Sigmoid colon (tissue), 4 donors: ENCODE results near the gene CRTC3.

Experiments used
- EP300 ChIP-seq, 4 donors: sonication (generic); formaldehyde crosslinking; IDR thresholded peaks; one replicate each; pipeline ENCODE4 v1.6.1; 2017; ENCODE audit warnings: antibody characterized with exemption in 4 of 4
- POLR2A ChIP-seq, 2 donors: fragments of 450-650 bp; IDR thresholded peaks; one replicate each; pipeline ENCODE4 v1.6.1; 2016; ENCODE audit warnings: antibody characterized with exemption in 2 of 2, mild to moderate bottlenecking in 2 of 2, moderate library complexity in 2 of 2
- POLR2AphosphoS5 ChIP-seq, 4 donors: sonication (generic); formaldehyde crosslinking; IDR thresholded peaks; one replicate each; pipeline ENCODE4 v1.6.1; 2017; ENCODE audit warnings: antibody characterized with exemption in 4 of 4
- TF ChIP-seq, protein P1 (sequence below), 4 experiments: fragments of 450-650 bp in 3 of 4; fragments of 200-600 bp in 1 of 4; IDR thresholded peaks; one replicate each; pipeline ENCODE4 v1.5.1; 2016 to 2019; ENCODE audit warnings: antibody characterized with exemption in 4 of 4, mild to moderate bottlenecking in 3 of 4, moderate library complexity in 2 of 4

DNA sequence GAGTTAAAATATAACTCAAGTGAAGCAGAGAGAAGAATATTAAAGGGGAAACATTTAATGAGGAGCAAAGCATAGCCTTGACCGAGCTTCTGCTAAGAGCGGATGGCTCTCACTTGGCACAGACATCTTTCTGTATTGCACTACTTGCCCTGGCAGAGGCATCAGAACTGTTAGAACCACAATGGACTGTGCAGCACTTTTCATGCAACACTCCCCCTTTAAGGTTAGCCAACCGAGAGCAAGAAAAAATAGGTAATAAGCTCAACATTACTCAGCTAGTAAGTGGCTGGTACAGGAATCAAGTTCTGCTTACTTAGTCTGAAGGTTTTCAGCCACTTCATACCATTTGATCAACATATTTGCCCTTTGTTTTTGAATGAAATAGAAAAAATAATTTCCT lies 33.7 kb downstream of the CRTC3 start:
- TF ChIP-seq POLR2A (IDR thresholded peaks at IDR 0.05) (no peak), POLR2AphosphoS5 (IDR thresholded peaks at IDR 0.05) (no peak), EP300 (IDR thresholded peaks at IDR 0.05) (no peak)
- TF ChIP-seq, protein P1, sequence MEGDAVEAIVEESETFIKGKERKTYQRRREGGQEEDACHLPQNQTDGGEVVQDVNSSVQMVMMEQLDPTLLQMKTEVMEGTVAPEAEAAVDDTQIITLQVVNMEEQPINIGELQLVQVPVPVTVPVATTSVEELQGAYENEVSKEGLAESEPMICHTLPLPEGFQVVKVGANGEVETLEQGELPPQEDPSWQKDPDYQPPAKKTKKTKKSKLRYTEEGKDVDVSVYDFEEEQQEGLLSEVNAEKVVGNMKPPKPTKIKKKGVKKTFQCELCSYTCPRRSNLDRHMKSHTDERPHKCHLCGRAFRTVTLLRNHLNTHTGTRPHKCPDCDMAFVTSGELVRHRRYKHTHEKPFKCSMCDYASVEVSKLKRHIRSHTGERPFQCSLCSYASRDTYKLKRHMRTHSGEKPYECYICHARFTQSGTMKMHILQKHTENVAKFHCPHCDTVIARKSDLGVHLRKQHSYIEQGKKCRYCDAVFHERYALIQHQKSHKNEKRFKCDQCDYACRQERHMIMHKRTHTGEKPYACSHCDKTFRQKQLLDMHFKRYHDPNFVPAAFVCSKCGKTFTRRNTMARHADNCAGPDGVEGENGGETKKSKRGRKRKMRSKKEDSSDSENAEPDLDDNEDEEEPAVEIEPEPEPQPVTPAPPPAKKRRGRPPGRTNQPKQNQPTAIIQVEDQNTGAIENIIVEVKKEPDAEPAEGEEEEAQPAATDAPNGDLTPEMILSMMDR (IDR thresholded peaks at IDR 0.05), result no peak
